ENCODE data around the gene SIAE.

- TF ChIP-seq RARB (CRISPR knock-in tag; IDR thresholded peaks at IDR 0.05) (no peak), SNAI2 (CRISPR knock-in tag; IDR thresholded peaks at IDR 0.05) (no peak), CREB5 (CRISPR knock-in tag; IDR thresholded peaks at IDR 0.05; ENCODE audit: low read depth) (no peak), TSHZ2 (CRISPR knock-in tag; IDR thresholded peaks at IDR 0.05) (no peak), ZNF8 (CRISPR knock-in tag; IDR thresholded peaks at IDR 0.05) (no peak)
Observed at GRCh38 chr11:124592627-124593026, 80.9 kb downstream of the SIAE start.

All from SK-N-SH treated with all-trans-retinoic acid at 6 μM for 48 hours (cell line).